GM12801 (cell line): Measurements from ENCODE around the gene WWOX.

Experiments
- TF ChIP-seq, protein P1 (sequence below): IDR thresholded peaks from one replicate; pipeline ENCODE4 v1.5.1; 2011; ENCODE audit warnings: control low read depth; ENCODE audit not compliant: insufficient read length; ENCODE audit errors: extremely low read depth

The WWOX gene

DNA sequence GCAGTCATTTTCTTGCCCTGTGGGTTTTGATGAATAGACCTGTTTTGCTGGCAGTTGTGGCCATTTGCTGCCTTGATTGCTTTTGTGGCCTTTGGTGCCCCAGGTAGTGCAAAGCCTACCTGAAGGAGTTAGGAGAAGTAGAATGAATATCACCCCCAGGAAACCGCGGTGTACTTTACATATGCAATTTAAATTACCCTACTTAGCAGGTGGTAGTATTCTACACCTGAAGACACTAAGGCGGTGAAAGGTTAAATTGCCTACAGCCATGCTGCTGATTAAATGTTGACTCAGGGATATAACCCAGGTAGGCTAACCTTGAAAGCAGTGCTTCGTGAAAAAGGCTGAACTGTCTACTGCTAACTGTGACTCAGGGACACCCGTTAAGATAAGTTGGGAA is 27.2 kb upstream of the WWOX start:
- TF ChIP-seq, protein P1, sequence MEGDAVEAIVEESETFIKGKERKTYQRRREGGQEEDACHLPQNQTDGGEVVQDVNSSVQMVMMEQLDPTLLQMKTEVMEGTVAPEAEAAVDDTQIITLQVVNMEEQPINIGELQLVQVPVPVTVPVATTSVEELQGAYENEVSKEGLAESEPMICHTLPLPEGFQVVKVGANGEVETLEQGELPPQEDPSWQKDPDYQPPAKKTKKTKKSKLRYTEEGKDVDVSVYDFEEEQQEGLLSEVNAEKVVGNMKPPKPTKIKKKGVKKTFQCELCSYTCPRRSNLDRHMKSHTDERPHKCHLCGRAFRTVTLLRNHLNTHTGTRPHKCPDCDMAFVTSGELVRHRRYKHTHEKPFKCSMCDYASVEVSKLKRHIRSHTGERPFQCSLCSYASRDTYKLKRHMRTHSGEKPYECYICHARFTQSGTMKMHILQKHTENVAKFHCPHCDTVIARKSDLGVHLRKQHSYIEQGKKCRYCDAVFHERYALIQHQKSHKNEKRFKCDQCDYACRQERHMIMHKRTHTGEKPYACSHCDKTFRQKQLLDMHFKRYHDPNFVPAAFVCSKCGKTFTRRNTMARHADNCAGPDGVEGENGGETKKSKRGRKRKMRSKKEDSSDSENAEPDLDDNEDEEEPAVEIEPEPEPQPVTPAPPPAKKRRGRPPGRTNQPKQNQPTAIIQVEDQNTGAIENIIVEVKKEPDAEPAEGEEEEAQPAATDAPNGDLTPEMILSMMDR = no peak

DNA sequence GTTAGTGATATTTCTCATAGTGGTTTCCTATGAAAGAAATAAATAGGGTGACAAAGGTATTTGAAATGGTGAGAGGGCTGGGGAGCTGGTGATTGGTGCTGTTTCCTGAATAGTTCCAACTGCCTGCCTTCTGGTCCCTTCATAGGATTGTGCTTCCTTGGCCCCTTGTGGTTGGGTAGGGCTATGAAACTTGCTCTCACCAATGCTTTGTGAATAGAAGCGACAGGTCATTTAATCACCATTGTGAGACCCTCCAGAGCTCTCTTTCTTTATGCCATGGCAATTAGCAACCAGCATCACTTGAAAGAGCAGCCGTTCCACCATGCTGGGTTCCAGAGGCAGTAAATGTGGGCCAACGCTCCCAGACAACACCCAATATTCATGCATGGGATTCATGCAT is 23.7 kb upstream of the WWOX start:
- TF ChIP-seq, protein P1 = no peak

DNA sequence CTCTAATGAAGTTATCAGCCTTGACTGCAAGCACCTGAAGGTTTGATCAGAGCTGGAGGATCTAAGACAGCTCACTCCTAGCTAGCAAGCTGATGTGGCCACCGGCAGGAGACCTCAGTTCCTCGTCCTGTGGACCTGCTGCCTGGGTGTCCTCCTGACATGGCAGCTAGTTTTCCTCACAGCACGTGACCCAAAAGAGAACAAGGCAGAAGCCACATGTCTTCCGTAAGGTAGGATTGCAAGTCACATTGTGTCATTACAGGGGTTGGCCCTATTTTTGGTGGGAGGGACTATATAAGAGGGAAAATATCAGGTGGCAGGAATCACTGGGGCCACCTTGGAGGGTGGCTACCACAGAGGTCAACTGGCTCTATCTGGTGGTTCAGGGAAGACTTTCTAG is 18.1 kb upstream of the WWOX start:
- TF ChIP-seq, protein P1 = no peak

DNA sequence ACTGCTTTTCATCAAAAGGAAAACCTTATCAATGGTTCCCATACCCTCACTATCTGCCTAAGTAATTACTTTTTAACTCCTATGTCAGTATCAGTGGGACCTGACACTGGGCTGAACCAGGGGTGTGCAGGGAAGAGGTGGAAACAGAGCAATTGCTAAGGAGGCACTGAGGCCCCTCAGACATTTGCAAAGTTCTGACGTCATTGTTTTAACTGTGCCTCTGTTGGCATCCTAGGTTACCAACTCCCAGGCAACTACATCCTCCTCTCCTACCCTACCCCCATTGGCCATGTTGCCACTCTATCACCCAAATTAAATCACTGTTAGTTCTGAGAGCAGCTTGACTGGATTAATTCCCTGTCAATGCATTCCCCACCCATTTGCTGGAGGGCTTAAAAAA is 8.0 kb upstream of the WWOX start:
- TF ChIP-seq, protein P1 = no peak

DNA sequence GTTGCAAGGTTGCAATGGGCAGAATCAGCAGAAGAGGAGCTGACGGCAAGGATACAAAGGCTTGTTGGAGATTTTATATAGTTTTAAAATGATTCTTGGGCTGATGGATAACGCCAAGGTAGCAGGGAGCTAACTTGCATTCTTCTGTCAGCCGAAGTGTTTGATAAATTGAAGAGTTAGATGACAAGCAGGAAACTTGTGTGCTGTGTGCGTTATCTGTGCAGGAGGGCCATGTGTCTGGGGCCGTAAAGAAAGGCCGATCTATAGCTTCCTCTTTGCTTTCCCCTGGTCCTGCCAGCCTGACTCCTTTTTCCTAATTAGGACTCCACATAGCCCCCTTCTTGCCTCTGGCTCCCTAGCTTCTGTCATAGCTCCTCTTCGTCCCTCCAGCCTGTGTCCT is 6.7 kb upstream of the WWOX start:
- TF ChIP-seq, protein P1 = no peak

DNA sequence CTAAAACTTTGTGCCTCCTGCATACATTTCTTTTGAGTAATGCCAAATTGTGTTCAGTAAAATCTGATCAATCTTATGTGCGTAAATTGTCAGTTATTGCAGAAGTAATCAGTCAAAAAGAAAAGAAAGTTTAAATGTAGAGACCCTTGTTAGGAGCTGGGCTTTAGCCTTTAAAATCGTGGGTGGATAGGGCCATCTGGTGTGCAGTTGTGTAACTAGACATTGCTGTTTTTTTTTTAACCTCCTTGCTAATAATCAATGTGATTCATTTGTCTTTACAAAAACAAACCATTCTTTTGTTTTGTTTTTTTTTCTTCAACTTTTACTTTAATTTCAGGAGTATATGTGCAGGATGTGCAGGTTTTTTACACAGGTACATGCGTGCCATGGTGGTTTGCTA is 5.3 kb upstream of the WWOX start:
- TF ChIP-seq, protein P1 = no peak

DNA sequence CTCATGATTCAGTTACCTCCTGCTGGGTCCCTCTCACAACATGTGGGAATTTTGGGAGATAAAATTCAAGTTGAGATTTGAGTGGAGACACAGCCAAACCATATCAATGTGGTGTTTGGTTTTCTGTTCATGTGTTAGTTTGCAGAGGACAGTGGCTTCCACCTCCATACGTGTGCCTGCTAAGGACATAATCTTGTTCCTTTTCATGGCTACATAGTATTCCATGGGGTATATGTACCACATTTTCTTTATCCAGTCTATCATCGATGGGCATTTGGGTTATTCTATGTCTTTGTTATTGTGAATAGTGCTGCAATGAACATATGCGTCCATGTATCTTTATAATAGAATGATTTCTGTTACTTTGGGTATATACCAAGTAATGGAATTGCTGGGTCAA is 4.5 kb upstream of the WWOX start:
- TF ChIP-seq, protein P1 = no peak

DNA sequence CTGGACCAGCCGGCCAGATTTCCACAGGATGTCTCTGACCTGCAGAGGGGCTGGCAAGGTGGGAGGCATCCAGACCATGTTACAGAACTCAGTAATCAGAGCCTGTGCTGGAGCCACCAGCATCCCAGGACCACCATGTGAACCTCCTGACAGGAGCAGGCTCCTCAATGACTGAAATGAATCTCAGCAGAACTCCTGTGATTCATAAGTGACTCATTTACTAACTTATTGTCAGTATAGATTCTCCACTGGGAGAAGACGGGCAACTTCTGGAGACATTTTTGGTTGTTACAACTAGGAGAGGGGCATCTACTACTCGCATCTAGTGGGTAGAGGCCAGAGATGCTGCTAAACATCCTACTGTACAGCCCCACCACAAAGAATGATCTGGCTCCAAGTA is 3.1 kb upstream of the WWOX start:
- TF ChIP-seq, protein P1 = no peak
